GM21786 (cell line): ENCODE data around the gene ZIC5.
"Not testable (repeated sequence)": the region's sequence is repeated elsewhere in the genome, so short reads cannot be mapped to it uniquely, and the experiment has no call there.

ENCODE experiments used
- ATAC-seq: cut with Tn5 transposase; IDR thresholded peaks from one replicate; pipeline ENCODE4 v1.9.1; 2021; ENCODE audit not compliant: unreplicated experiment

The ZIC5 gene

GRCh38 chr13:99960663-99961311 lies 10.8 kb downstream of the ZIC5 start:
- no peak for ATAC-seq

GRCh38 chr13:99959540-99960230 lies 11.9 kb downstream of the ZIC5 start:
- no peak for ATAC-seq

- ATAC-seq = no peak
Measured at GRCh38 chr13:99959127-99959539, 12.4 kb downstream of the ZIC5 start.

- ATAC-seq = no peak
Measured at GRCh38 chr13:99958406-99959126, 13.0 kb downstream of the ZIC5 start.

GRCh38 chr13:99956473-99957349 lies 14.9 kb downstream of the ZIC5 start:
- no peak for ATAC-seq

GRCh38 chr13:99955747-99956472 lies 15.7 kb downstream of the ZIC5 start:
- no peak for ATAC-seq

GRCh38 chr13:99955107-99955746 lies 16.3 kb downstream of the ZIC5 start:
- ATAC-seq = no peak

- ATAC-seq = no peak
Measured at GRCh38 chr13:99953138-99953755, 18.3 kb downstream of the ZIC5 start.

- ATAC-seq = not testable (repeated sequence)
Measured at GRCh38 chr13:99951666-99952065, 19.9 kb downstream of the ZIC5 start.

- ATAC-seq = no peak
Measured at GRCh38 chr13:99949679-99950413, 21.7 kb downstream of the ZIC5 start.

- no peak for ATAC-seq
Measured at GRCh38 chr13:99948907-99949678, 22.5 kb downstream of the ZIC5 start.

GRCh38 chr13:99948411-99948810 lies 23.2 kb downstream of the ZIC5 start:
- ATAC-seq = no peak

- ATAC-seq = no peak
Measured at GRCh38 chr13:99947666-99948065, 23.9 kb downstream of the ZIC5 start.

GRCh38 chr13:99945515-99945914 lies 26.1 kb downstream of the ZIC5 start:
- ATAC-seq = not testable (repeated sequence)

GRCh38 chr13:99944606-99945005 lies 27.0 kb downstream of the ZIC5 start:
- no peak for ATAC-seq

GRCh38 chr13:99944102-99944501 lies 27.5 kb downstream of the ZIC5 start:
- no peak for ATAC-seq

- no peak for ATAC-seq
Measured at GRCh38 chr13:99941911-99942310, 29.7 kb downstream of the ZIC5 start.

GRCh38 chr13:99941086-99941485 lies 30.5 kb downstream of the ZIC5 start:
- ATAC-seq = no peak
